HG03039 (cell line): ENCODE measurements around the gene SCUBE3.

ENCODE experiments used
- ATAC-seq: cut with Tn5 transposase; IDR thresholded peaks from one replicate; pipeline ENCODE4 v1.9.1; 2021; ENCODE audit warnings: mild to moderate bottlenecking, moderate library complexity; ENCODE audit not compliant: unreplicated experiment

Gene SCUBE3

DNA sequence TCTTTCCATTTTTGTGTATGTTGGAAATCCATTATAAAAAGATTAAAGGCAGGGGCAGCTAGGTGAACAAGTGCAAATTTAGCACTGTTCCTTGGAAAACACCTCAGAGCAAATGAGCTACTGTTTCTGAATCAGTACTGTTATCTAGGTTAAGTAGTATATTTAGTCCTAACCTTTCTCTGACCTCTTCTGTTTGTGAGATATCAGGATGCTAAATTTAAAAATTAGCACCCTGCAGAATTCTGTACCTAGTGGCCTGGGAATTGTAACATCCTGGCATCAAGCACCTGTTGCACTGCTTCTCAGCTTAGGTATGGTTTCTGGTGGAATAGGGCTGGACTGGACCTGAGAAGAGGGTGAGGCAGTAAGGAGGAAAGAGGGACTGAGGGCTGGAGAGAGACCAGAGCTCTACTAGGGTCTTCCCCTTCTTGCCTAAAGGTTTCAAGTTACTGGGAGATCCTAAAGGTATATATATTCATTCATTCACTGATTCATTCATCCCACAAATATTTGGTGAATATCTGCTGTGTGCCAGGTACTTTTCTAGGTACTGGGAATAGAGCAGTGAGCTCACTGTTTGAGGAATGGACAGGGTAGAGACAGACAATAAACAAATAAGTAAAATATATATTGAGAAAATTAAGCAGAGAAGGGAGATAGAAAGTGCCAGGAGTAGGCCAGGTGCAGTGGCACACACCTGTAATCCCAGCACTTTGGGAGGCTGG lies 51.0 kb downstream of the SCUBE3 start:
- ATAC-seq = no peak

DNA sequence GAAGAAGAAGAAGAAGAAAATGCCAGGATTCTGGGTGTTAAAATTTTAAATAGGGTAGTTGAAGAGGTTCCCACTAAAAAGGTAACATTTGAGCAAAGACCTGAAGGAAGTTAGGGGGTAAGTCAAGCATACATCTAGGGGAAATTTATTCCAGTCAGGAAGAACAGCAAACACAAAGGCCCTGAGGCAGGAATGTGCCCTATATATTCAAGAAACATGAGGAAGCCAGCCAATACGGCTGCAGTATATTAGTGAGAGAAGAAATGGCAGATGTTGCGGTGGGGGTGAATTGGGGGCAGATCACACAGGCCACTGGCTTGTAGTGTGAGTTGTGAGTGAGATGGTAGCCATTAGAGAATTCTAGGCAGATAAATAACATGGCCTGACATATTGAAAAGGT lies 51.8 kb downstream of the SCUBE3 start:
- no peak for ATAC-seq

DNA sequence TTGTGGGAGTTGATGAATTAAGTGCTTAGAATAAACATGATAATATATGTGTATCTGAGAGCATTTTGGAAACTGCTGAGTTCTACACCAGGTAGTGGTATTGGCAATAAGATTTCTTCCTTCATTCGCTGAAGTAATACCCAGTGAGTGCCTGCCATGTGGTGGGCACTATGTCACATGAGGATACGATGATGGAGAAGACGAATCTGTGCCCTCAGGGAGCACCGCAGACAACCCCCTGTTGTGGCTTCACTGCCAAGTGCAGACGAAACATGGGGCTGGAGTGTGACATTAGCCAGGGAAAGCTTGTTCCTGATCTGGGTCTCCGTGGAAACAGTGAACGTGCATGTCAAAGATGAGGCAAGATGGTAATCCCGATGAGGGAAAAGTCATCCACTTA lies 53.7 kb downstream of the SCUBE3 start:
- no peak for ATAC-seq

DNA sequence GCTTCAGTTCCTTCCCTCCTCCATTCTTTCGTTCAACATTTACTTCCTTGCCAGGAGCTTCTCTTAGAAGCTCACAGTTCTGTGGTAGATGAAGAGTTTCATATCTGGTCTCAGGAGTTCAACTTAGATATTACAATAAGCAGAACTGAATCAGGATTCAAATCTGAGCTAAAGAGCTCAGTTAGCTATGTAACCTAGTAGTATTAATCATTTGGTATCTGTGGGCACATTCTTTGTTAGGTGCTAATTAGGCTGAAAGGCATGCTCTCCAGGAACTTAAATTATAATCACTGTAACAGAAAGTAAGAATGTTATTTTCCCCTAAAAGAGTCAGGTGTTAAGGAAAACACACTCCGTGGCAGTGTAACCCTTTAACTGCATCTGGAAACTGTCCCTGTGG lies 54.1 kb downstream of the SCUBE3 start:
- ATAC-seq = no peak

DNA sequence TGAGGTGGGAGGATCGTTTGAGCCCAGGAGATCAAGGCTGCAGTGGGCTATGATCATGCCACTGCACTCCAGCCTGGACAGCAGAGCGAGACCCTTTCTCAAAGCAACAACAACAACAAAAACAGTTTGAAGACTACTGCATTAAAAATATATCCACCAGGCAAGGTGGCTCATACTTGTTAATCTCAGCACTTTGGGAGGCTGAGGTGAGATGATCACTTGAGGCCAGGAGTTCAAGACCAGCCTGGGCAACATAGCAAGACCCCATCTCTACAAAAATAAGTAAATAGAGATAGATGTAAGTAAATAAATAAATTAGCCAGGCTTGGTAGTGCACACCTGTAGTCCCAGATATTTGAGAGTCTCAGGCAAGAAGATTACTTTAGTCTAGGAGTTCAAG lies 58.2 kb downstream of the SCUBE3 start:
- no peak for ATAC-seq

DNA sequence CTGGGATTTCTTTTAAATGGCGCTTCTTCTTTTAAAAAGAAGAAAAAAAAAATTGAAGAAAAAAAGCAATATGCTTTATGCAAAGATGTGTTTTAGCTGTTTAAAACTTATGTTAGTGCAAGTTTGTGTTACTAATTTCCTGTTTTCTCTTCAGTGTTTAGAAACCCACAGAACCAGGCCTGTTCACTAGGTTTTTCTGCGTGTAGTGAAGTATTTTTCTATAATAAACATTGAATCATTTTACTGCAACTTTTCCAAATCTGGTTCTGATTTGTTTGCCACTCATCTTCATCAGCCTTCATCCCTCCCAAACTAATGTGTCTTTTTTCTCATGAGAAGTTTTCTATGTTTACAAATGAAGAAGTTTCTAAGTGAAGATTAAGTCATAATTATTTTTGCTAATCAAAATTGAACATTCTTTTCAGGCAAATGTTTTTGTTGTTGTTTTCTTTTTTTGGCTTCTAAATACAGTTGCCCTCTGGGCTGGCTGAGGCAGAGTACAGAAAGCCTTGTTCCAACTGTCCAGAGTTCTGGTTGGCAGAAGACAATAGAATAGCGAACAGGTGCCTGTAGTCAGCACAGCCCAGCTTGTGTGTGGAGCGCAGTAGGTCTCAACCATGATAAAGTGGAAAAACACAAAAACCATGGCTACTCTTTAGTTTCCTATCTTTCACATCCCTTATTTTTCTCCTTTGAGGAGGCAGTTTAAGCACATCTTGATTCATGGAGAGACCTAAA lies 60.2 kb downstream of the SCUBE3 start:
- ATAC-seq = no peak

DNA sequence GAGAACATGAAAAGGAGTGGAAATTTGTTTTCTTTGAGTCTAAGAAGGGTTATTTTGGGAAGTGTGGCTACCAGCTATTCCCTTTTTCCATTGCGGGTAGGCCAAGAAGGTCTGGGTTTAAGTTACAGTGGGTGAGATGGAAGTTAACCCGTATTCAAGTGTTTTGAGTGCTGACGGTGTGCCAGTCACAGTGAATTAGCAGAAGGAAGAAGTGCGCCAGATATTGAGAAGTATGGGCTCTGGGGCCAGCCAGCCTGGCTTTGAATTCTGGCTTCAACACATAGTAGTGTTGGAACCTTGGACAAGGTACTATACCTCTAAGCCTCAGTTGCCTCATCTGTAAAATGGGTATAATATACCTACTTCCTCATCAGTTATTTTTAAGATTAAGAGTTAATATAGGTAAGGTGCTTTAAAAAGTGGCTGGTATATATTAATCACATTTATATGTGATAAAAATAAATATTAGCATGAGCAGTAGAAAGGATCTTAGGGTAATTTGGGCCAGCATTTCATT lies 62.0 kb downstream of the SCUBE3 start:
- ATAC-seq = no peak

DNA sequence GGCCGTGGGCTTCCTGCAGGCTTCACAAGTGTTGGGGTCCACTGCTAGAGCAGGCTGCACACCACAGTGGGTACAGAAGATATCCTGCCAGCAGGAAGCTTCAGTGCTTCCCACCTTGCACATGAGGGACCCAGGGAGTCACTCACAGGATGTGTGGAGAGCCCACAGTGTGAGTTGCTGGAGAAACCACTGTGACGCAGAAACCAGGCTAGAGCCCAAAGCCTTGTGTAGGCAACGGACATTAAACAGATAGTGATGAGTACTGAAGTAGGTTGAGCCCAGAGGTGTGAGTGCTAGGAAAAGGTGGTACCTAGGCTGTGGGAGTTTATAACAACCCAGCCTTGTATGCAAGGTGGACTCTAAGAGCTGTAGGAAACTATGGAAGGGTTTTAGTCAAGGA lies 65.0 kb downstream of the SCUBE3 start:
- no peak for ATAC-seq

DNA sequence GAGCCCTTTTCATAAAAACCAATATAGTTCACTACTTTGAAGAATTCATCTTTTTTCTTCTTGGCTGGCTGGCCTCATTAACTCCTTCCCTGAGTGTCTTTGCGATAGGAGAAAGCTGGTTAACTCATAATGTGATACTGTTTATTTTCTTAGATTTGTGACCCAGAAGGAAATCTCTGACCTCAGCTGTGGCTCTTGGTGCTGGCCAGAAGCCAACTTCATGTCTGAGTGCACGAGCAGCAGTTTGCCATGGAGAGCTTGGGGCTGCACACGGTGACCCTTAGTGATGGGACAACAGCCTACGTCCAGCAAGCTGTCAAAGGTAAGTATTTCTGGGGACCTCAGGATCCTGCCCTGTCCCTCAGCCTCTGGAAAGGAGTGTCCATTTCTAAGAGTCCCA lies 67.1 kb downstream of the SCUBE3 start:
- ATAC-seq = no peak

DNA sequence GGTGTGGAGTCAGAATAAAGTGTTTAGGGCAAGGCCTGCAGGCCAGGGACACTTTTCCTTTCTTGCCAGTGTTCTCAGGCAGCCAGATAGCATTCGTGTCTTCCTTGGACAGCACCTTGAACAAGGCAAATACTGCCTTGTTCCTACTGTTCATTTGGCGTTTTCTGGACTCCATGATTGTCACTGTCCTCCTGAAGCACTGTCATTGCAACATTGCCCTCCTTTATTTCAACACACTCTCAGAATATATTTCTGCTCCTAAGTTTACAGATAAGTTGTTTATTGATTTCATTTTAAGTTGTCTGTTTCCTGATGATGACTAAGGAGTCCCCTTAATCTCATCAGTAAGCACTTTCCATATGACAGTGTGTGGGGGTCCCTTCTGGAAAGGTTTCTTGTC lies 68.7 kb downstream of the SCUBE3 start:
- ATAC-seq = no peak

DNA sequence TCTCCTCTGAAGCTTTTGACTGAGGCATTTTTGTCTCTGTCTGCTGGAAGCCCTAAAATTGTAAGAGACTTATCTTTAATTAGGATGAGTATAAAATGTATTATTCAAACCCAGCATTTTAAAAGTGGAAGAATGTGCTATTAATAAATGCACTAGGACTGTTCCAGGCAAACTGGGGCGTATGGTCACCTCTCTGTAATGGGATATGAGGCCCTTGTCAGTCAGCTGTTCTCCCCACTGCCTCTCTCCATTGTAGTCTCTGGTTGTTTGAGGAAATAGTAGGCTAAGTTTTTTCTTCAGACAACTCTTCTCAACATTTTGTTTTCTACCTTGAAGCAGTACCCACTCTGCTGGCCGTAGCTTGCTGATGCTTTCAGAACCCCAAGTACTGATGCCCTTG lies 69.6 kb downstream of the SCUBE3 start:
- ATAC-seq = no peak

DNA sequence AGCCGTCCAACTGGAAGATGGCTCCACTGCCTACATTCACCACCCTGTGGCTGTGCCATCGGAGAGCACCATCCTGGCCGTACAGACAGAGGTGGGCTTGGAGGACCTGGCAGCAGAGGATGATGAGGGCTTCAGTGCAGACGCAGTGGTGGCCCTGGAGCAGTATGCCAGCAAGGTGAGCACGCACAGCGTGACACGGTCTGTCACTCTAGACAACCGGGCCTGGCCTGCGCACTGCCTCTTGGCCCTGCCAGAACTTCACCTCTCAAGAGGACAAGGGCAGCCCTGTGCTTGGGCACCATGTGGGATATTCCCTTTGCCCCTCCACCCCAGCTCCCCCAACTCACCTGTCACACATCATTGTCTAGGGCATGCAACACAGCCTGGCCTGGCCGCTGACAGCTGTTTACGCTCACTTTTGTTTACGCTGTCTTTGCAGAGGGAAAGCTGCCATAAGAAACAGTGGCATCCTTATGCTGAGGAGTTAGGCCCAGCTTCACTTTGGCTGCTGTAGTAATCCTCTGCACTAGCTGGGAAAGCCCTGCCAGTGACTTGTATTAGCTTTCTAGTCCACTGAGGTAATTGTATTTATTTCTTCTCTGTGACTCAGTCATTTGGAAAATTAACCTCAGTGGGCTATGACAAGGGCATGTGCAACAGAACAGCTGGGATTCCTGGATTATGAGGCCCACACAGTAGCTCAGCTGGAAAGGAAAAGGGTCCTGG lies 74.1 kb downstream of the SCUBE3 start:
- no peak for ATAC-seq

DNA sequence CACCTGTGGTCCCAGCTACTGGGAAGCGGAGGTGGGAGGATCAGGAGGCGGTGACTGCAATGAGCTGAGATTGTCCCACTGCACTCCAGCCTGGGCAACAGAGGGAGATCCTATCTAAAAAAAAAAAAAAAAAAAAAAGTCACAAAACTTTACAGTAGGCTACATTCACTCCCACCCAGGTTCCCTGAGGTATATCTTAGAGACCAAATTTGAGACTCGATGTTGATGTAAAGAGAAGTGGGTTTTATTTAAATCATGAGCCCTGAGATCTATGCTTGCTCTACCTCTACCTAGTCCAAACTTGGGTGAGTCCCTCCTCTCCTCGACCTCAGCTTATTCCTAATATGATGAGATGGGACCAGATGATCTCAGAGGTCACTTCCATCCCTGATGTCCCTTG lies 75.1 kb downstream of the SCUBE3 start:
- no peak for ATAC-seq

DNA sequence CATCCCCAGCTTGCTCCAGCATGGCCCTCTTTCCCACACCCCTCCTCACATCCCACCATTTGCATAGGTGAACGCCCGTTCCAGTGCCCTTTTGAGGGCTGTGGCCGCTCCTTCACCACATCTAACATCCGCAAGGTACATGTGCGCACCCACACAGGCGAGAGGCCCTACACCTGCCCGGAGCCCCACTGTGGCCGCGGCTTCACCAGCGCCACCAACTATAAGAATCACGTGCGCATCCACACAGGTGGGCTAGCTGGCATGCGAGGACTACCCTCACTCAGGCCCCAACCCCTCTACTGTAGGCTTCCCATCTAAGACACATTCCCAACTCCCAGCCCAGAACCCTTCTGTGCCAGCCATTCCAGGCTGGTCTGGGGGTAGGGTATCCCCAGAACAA lies 77.7 kb downstream of the SCUBE3 start:
- ATAC-seq = no peak

DNA sequence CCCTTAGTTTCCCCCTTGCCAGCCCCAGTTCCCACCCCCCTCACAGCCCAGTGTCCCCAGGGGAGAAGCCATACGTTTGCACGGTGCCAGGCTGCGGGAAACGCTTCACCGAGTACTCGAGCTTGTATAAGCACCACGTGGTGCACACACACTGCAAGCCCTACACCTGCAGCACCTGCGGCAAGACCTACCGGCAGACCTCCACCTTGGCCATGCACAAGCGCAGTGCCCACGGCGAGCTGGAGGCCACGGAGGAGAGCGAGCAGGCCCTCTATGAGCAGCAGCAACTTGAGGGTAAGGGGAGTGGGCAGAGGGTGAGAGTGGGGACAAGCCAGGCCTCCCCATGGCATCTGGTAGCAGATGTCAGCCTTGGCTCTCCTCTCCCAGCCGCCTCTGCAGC lies 78.7 kb downstream of the SCUBE3 start:
- ATAC-seq = no peak

DNA sequence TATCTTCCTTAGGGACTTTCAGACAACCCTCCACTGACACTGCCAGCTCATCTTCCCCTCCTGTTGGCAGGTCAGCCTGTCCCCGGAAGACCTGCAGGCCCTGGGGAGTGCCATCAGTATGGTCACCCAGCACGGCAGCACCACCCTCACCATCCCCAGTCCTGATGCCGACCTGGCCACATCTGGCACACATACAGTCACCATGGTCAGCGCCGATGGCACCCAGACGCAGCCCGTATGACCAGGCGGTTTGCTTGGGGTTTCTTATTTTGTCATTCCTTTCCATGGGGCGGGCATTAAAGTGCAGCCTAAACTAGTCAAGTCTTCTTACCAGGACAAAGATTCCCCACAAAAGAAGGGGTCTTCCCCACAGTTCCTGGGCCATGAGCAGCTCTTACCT lies 79.9 kb downstream of the SCUBE3 start:
- ATAC-seq = no peak

DNA sequence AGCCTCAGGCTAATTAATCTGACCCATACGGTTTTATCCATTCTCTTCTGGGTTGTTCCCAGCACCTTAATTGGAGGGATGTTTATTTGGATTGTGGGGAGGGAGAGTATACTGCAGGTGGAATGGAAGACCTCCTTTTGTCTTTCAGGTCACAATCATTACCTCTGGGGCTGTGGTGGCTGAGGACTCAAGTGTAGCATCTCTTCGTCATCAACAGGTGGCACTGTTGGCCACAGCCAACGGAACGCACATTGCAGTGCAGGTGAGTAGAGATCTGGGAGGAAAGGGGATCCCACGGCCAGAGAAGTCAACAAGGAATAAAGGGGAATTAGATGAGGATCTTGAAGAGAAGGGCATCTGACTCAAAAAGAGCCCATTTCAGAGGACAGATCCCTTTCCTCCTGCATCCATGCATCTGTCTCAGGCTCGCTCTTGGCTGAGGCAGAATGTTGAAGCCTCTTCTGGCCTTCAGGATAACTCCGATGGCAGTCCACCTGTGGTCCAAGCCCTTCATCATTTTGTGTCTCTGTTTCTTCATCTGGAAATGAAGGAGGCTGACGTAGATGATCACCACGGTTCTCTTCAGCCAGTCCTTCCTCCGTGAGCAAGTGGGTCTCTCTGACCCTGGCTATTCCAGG lies 80.7 kb downstream of the SCUBE3 start:
- no peak for ATAC-seq

DNA sequence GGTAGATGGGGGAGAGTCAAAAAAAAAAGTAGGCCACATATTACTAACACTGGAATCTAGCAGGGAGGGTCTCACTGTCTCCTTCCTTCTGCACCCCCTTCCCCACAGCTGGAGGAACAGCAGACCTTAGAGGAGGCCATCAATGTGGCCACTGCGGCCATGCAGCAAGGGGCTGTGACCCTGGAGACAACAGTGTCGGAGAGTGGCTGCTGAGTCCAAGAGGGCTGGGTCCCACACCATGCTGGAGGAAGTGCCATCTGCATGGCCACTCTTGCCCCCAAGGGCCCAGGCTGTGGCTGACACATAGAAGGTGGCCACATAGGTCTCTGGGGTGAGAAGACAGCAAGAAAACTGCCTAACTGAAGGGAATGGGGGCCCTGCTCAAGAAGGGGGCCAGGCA lies 81.3 kb downstream of the SCUBE3 start:
- no peak for ATAC-seq

DNA sequence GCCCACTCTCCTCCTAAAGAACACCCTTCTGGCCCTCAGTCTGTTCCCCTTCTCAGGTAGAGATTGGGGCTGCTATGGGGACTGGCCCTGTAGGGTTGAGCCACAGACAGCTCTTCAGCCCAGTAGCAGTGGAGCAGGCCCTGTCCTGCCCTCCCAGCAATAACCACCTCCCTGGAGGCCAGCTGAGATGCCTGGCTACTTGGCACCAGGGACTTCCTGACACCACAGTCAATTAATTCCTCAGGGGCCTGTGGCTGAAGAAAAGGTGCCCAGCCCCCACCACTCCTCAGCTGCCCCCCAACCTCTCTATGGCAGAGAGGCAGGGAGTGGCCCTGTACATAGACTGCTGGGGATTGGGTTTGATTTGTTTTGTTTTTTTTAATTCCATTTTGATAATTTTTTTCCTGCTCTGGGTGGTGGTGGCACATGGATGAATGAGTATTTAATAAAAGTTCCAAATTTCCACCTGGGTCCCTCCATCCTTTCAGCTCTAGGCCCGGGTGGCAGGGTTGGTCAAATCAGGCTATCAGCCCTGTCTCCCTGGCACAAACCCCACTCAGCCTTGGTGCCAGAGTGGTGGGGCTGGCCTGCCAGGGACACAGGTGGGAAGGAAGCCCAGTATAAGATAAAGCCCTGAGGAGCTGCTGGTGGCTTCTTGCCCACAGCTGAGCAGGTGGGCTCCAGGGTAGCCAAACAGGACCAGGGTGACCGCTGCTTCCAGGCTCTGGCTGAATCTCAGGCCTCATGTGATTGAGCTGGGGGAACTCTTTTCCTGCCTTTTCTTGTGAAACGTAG lies 82.0 kb downstream of the SCUBE3 start:
- no peak for ATAC-seq

DNA sequence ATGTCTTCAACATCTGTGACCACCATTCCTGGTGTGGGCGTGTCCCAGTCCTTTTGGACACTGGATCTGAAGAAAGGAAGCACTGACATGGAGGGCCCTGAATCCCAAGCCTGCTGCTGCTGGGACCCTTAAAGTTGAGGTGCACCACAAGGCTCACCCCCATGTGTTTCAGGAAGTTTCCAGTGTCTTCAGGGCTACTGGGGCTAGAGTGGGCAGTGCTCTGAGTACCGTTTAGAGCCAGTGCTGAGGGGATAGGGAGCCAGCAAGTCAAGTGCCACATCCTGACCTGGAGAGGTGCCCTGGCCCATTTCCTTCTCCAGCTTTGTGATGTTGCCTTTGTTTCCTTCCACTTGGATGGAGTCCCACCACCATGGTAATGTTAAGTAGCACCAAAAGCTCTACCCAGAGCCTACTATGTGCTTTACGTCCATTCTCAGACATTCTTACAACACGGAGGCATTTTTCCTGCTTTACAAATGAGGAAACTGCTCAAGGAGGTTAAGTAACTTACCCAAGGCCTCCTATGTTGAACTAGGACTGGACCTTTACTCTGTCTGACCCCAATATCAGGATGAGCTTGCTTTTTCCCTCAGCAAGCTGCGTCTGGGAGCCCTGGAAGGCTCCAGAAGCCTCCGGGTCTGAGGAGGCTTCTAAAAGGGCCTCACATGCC lies 83.3 kb downstream of the SCUBE3 start:
- ATAC-seq = no peak
